ENCODE results near the gene FBXW4. TPM values are rescaled to one million over a fixed set of nuclear protein-coding genes. Genes with fewer than 3 reads are reported as not detected.
A peak's percentile ranks its signal among the peaks of the same experiment; 100 is the strongest.

The FBXW4 gene
- total RNA-seq, 1 donor from 2014 or later, result 33.4 TPM

DNA sequence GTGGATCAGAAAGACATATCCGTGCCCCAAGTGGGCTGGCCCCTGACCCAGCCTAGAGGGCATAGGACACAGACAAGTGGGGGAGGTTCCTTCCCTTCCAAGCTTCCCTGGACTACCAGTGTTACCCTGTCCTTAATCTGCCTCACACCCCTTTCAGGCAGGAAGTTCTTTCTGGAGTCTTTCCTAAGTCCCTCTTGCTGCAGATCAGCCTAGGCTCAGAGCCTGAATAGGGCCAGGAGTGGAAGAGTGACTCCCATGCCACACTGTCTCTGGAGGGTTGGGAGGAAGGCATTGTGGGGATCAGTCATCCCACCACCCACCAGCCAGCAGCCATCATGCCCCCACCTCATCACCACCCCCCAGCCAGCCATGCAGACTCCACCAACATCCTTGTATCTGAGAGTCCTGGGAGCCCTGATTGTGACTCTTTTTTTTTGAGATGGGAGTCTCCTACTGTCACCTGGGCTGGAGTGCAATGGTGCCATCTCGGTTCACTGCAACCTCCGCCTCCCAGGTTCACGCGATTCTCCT is 129.5 kb downstream of the FBXW4 start:
- Mint-ChIP-seq H3K36me3 (ENCODE audit: low read depth) (no peaks in the 10 kb centered on the region), H3K27me3 (ENCODE audit: low read depth) (peaks cover 72% of the 10 kb centered on the region), H3K9me3 (no peaks in the 10 kb centered on the region), H3K27ac (ENCODE audit: unreplicated experiment) (no peak overlapping the region), H3K4me3 (no peak overlapping the region), H3K4me1 (peaks cover 9% of the 10 kb centered on the region)
- TF ChIP-seq, protein P1, sequence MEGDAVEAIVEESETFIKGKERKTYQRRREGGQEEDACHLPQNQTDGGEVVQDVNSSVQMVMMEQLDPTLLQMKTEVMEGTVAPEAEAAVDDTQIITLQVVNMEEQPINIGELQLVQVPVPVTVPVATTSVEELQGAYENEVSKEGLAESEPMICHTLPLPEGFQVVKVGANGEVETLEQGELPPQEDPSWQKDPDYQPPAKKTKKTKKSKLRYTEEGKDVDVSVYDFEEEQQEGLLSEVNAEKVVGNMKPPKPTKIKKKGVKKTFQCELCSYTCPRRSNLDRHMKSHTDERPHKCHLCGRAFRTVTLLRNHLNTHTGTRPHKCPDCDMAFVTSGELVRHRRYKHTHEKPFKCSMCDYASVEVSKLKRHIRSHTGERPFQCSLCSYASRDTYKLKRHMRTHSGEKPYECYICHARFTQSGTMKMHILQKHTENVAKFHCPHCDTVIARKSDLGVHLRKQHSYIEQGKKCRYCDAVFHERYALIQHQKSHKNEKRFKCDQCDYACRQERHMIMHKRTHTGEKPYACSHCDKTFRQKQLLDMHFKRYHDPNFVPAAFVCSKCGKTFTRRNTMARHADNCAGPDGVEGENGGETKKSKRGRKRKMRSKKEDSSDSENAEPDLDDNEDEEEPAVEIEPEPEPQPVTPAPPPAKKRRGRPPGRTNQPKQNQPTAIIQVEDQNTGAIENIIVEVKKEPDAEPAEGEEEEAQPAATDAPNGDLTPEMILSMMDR (conservative IDR thresholded peaks at IDR 0.05), result no peak
- DNase-seq (ENCODE audit: low read depth, low spot score), result no peak

DNA sequence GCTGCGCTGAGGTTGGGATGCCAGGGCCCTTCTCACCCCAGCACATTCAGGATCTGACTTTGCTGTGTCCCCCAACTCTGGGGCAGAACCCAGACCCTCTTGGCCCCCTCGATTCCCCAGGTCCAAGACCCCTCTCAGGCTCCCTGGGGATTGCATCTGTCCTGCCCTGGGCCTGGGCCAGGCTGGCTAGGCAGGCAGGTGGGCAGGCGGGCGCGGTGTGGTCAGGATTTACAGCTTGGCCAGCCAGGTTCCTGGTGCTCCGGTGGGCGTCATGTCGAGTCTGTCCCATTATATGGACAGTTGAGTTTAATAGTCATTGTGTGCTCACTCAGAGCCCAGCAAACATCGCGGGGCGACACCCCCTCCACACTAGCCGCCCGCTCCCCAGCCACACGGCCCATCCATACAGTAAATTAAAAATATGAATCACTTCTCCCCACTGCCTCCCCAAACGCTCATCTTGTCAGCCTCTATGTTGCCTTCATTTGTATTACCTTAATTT is 130.4 kb downstream of the FBXW4 start:
- peaks cover 67% of the 10 kb centered on the region for H3K27me3 Mint-ChIP-seq (ENCODE audit: low read depth)
- H3K4me3 Mint-ChIP-seq, result peak overlapping the region; percentile 13
- no peak overlapping the region for H3K27ac Mint-ChIP-seq (ENCODE audit: unreplicated experiment)
- DNase-seq (ENCODE audit: low read depth, low spot score), result no peak
- peaks cover 9% of the 10 kb centered on the region for H3K4me1 Mint-ChIP-seq
- TF ChIP-seq, protein P1 (conservative IDR thresholded peaks at IDR 0.05), result no peak
- H3K9me3 Mint-ChIP-seq, result no peaks in the 10 kb centered on the region
- H3K36me3 Mint-ChIP-seq (ENCODE audit: low read depth), result no peaks in the 10 kb centered on the region

DNA sequence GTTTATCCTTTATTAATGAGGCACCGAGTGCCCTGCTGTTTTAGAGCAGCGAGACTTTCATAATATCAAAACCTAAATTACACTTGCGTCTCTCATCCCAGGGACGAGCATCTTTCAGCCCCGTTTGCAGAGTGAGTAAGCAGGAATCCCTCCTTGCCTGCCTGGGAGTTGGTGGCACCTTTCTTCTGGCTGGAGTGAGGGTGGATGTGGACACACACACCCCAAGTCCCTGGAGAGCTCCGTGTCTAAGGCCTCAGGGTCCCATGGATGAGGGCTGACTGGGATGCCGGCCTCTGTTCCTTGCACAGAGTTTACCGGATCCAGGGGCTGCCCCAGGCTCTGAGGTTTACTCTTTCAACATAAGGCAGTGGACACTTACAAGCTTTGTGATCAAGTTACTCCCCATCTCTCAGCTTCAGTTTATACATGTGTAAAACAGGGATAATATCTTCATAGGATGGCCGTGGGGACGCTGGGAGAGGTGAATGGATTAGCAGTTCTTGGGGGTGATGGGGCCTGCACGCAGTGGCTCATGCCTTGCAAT is 131.4 kb downstream of the FBXW4 start:
- no peak for DNase-seq (ENCODE audit: low read depth, low spot score)

DNA sequence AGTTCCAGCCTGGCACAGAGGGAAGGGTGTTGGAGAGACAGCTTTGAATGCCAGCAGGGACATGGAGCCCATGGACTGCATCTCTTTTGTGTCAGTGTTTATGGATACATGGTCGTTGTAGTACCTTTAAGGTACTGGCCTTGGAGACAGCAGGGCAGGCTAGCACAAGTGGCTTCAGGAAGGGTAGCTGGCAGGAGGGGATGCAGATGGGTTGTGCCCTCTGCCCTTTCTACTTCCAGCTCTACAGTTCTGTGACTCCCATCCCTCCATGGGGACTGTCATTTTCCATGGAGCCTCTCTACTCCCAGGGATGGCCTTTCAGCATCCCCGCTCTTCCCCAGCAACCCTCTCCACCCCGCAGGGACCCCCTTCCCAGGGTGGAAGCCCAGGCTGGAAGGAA is 132.0 kb downstream of the FBXW4 start:
- Mint-ChIP-seq H3K36me3 (ENCODE audit: low read depth) (no peaks in the 10 kb centered on the region), H3K4me1 (peaks cover 9% of the 10 kb centered on the region), H3K9me3 (no peaks in the 10 kb centered on the region), H3K27me3 (ENCODE audit: low read depth) (peaks cover 51% of the 10 kb centered on the region), H3K4me3 (no peak overlapping the region), H3K27ac (ENCODE audit: unreplicated experiment) (no peak overlapping the region)
- TF ChIP-seq, protein P1 (conservative IDR thresholded peaks at IDR 0.05), result no peak
- no peak for DNase-seq (ENCODE audit: low read depth, low spot score)

More for the DNA sequence above, 131.4 kb downstream of the FBXW4 start:
- H3K4me1 Mint-ChIP-seq, result peaks cover 9% of the 10 kb centered on the region
- H3K27me3 Mint-ChIP-seq (ENCODE audit: low read depth), result peaks cover 57% of the 10 kb centered on the region
- no peak overlapping the region for H3K4me3 Mint-ChIP-seq
- H3K27ac Mint-ChIP-seq (ENCODE audit: unreplicated experiment), result no peak overlapping the region
- TF ChIP-seq, protein P1 (conservative IDR thresholded peaks at IDR 0.05), result no peak
- no peaks in the 10 kb centered on the region for H3K36me3 Mint-ChIP-seq (ENCODE audit: low read depth)
- no peaks in the 10 kb centered on the region for H3K9me3 Mint-ChIP-seq

DNA sequence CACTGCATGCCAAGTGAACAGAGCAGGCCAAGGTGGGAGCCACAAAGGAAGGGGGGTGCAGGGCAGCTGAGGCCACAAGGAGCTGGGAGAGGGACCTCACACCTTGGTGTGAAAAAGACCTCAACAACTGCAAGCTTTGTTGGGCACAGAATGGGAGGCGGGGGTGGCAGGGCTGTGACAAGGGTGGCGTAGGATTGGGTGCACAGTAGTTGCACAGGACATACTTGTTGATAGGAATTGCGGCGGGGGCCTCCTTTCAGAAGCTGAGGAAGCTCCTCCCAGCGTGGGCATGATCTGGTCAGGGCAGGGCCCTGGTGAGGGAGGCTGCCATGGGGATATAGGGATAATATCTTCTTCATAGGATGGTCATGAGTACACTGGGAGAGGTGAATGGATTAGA is 132.7 kb downstream of the FBXW4 start:
- Mint-ChIP-seq H3K27me3 (ENCODE audit: low read depth) (peaks cover 43% of the 10 kb centered on the region), H3K4me1 (peaks cover 9% of the 10 kb centered on the region), H3K9me3 (no peaks in the 10 kb centered on the region), H3K4me3 (no peak overlapping the region), H3K36me3 (ENCODE audit: low read depth) (no peaks in the 10 kb centered on the region), H3K27ac (ENCODE audit: unreplicated experiment) (no peak overlapping the region)
- no peak for DNase-seq (ENCODE audit: low read depth, low spot score)
- TF ChIP-seq, protein P1 (conservative IDR thresholded peaks at IDR 0.05), result no peak
